LNCaP clone FGC (cell line): Measurements from ENCODE around the gene VAV2.

ENCODE experiments used
- DNase-seq: peaks from one replicate; pipeline ENCODE4 v3.0.0-alpha.2; 2011; ENCODE audit warnings: low read depth
- H3K4me3 ChIP-seq: 2 replicates; pipeline ENCODE4 v1.5.1; 2011; ENCODE audit warnings: mild to moderate bottlenecking, low read depth, low read length, control low read depth
- TF ChIP-seq, protein P1 (sequence below): IDR thresholded peaks from 2 replicates; pipeline ENCODE4 v1.5.1; 2012; ENCODE audit warnings: mild to moderate bottlenecking; ENCODE audit not compliant: control insufficient read depth, insufficient read depth; ENCODE audit errors: extremely low read depth

Gene VAV2

DNA sequence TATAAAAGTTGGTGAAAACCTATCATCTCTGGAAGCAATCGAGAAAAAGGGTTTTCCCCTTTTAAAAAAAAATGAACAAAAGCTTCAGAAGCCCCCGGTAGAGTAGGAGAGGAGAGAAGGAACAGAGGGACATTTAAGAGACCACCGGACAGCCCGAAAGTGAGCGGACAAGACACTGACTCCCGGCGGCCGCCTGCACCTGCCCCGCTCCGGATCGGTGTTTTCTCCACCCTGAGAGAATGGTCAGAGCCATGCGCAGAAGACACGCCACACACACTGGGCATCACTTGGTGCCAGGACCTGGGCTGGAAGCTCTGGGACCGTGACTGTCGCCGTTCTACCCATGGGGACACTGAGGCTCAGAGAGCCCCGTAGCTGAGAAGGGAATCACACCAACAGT is 192.4 kb downstream of the VAV2 start:
- TF ChIP-seq, protein P1, sequence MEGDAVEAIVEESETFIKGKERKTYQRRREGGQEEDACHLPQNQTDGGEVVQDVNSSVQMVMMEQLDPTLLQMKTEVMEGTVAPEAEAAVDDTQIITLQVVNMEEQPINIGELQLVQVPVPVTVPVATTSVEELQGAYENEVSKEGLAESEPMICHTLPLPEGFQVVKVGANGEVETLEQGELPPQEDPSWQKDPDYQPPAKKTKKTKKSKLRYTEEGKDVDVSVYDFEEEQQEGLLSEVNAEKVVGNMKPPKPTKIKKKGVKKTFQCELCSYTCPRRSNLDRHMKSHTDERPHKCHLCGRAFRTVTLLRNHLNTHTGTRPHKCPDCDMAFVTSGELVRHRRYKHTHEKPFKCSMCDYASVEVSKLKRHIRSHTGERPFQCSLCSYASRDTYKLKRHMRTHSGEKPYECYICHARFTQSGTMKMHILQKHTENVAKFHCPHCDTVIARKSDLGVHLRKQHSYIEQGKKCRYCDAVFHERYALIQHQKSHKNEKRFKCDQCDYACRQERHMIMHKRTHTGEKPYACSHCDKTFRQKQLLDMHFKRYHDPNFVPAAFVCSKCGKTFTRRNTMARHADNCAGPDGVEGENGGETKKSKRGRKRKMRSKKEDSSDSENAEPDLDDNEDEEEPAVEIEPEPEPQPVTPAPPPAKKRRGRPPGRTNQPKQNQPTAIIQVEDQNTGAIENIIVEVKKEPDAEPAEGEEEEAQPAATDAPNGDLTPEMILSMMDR: no peak
- no peak for DNase-seq
- no peak overlapping the region for H3K4me3 ChIP-seq

- no peak for DNase-seq
- no peak overlapping the region for H3K4me3 ChIP-seq
- TF ChIP-seq, protein P1: no peak
These were observed 193.0 kb downstream of the VAV2 start for GRCh38 chr9:133799106-133799505.

GRCh38 chr9:133798160-133798559 is 194.0 kb downstream of the VAV2 start:
- TF ChIP-seq, protein P1: no peak
- DNase-seq: no peak
- no peak overlapping the region for H3K4me3 ChIP-seq

DNA sequence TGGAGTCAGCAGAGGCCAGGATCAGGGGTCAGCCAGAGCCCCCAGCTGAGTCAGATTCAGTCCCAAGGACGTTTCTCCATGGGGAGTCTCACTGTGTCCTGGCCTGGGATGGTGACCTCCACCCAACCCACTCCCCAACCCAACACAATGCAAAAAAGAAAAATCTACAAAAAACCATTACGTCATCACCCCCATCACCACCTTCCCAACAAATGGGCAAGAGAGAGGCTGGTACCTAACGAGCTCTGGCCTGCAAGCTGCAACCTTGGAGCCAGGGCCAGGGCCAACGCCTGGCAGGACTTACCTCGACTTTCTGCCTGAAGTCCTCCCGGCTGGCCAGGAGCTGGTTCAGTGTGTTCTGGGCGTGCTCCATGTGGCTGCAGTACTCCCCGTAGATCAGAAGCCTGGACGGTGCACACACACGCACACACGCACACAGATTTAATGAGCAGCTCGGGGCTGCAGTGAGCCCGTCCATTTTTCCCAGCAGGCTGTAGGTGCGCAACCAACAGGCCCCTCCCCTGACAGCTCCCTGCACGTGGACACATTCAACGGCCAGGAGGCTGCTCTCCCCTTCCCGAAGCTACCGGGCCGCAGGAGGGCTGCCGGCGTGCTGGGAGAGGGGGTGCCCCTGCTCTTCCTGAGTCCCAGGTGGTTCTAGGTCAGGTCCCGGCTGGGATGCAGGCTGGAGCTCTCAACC is 194.6 kb downstream of the VAV2 start:
- no peak for DNase-seq
- TF ChIP-seq, protein P1: no peak
- H3K4me3 ChIP-seq: no peak overlapping the region

DNA sequence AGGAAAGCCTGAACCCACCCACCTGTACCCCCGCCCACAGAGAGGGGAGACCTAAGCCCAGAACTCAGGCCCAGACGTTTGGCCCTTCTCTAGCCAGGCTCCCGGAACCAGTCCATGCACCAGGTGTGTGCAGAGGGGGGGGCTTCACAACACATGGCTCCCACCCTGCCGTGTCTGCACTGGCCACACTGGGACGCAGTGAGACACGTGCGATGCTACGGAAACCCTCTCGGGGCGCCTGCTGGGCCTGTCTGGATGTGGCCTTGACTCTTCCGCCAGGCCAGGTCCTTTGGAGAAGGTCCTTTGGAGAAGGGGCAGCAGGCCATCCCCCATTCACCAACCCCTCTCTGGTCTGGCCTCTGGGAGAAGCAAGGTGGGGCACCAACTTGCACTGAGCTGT is 195.6 kb downstream of the VAV2 start:
- H3K4me3 ChIP-seq: no peak overlapping the region
- no peak for DNase-seq
- TF ChIP-seq, protein P1: no peak

- no peak for DNase-seq
- no peak overlapping the region for H3K4me3 ChIP-seq
- TF ChIP-seq, protein P1: no peak
These were observed 197.1 kb downstream of the VAV2 start for GRCh38 chr9:133795049-133795448.

DNA sequence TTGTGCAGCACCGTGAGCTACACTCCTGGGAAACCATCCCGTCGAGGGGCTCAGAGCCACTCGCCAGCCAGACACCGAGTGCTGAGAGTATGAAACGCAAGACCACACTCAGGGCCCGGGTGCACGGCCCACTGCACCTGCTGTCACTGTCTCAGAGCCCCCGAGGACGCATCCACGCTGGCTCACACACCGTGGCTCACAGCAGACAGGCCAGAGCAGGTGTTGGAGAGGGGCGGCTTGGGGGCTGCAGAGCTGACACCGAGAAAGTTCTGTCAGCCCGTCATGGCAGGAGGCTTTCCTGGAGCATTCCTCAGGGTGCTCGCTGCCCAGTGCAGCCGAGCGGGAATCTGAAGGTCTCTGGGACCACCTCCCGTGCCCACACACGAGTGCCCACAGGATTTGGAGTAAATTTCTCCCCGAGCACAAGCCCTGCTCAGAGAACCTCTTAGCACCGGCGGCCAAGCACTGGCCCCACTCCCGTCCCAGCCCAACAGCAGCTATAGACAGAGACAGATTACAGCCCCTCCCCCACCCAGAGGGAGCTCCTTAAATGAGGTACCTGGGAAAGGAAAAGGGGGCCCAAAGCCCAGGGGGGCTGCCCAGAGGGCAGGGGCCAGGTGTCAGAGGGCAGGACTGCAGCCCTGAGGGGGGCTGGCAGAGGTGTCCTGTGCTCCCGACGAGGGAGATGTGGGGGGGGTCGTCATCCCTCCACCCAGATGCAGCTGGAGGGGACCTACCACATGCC is 197.9 kb downstream of the VAV2 start:
- TF ChIP-seq, protein P1: no peak
- DNase-seq: no peak
- H3K4me3 ChIP-seq: no peak overlapping the region
